Measurements from ENCODE around the gene ALPL. TPM values are rescaled to one million over a fixed set of nuclear protein-coding genes. Genes with fewer than 3 reads are reported as not detected.
A peak's percentile ranks its signal among the peaks of the same experiment; 100 is the strongest.

Gene ALPL
- total and polyA plus RNA-seq, 9 of the 15 experiments (the other 6 are each of a cell fraction or from before 2014, with no cell fraction given): 0.04 to 0.38 (median 0.18) TPM; not detected in 4

GRCh38 chr1:21607549-21608529 is 98.6 kb downstream of the ALPL start (continued):
- TF ChIP-seq ZNF318 (IDR thresholded peaks at IDR 0.05; ENCODE audit: borderline replicate concordance in 1 of 2, low read depth in 1 of 2) (no peak), ELF4 (CRISPR knock-in tag; IDR thresholded peaks at IDR 0.05) (peak; percentile 81; the same call in 1 of the 2 replicates), ZHX1 (conservative IDR thresholded peaks at IDR 0.05; ENCODE audit: low read length) (no peak), ZNF830 (CRISPR knock-in tag; IDR thresholded peaks at IDR 0.05) (0 out of 2 replicates have a peak, but pooled peaks have one; percentile 32), KLF1 (tag; IDR thresholded peaks at IDR 0.05) (peak; percentile 67; the same call in 1 of the 2 replicates), NCOA4 (IDR thresholded peaks at IDR 0.05; ENCODE audit: partially characterized antibody) (no peak), CREB1 (IDR thresholded peaks at IDR 0.05) (0 out of 2 replicates have a peak, but pooled peaks have one; percentile 29), CREB1 (CRISPR knock-in tag; IDR thresholded peaks at IDR 0.05) (no peak), RCOR1 (IDR thresholded peaks at IDR 0.05; ENCODE audit: borderline replicate concordance in 1 of 2, low read depth in 2 of 2, low read length in 2 of 2) (peak; percentile 10 to 53; a peak in 2 of 4 replicates), SRSF7 (optimal IDR thresholded peaks at IDR 0.05; ENCODE audit: low read depth, low read length) (no peak), TRIM25 (IDR thresholded peaks at IDR 0.05; ENCODE audit: borderline replicate concordance) (no peak), ZNF175 (CRISPR knock-in tag; IDR thresholded peaks at IDR 0.05; ENCODE audit: low read depth) (no peak), PRMT5 (CRISPR knock-in tag; IDR thresholded peaks at IDR 0.05) (no peak)
